Fibroblast of lung (primary cell): ENCODE measurements around the gene LTBP4.

Experiments
- CTCF ChIP-seq, 2 donors: IDR thresholded peaks in 1 of 2; conservative IDR thresholded peaks in 1 of 2; 1 replicate in 1 of 2; 2 replicates in 1 of 2; pipeline ENCODE4 v1.5.1; 2011 to 2012; ENCODE audit warnings: low read length in 2 of 2, control low read depth in 1 of 2, inconsistent platforms in 1 of 2, low read depth in 1 of 2, mild to moderate bottlenecking in 1 of 2
- EZH2 ChIP-seq: IDR thresholded peaks from 2 replicates; pipeline ENCODE4 v1.5.1; 2012; ENCODE audit warnings: low read length, control low read depth, mild to moderate bottlenecking; ENCODE audit errors: missing control alignments

GRCh38 chr19:40589591-40590429, 11.4 kb upstream of the LTBP4 start:
- no peak for TF ChIP-seq CTCF (conservative IDR thresholded peaks at IDR 0.05 in 1 of 2, IDR thresholded peaks at IDR 0.05 in 1 of 2; ENCODE audit: low read depth in 1 of 2, low read length in 2 of 2)
- TF ChIP-seq EZH2 = no peak
